ENCODE measurements around the gene HSPA12B. TPM values are rescaled to one million over a fixed set of nuclear protein-coding genes. Genes with fewer than 3 reads are reported as not detected.

HSPA12B gene
- total and polyA plus RNA-seq, 2 of the 4 experiments (the other 2 are of a cell fraction) = not detected

GRCh38 chr20:3692706-3693294 is 39.7 kb upstream of the HSPA12B start:
- no peak for TF ChIP-seq BHLHE40 (IDR thresholded peaks at IDR 0.05; ENCODE audit: low read depth, low read length)
- TF ChIP-seq RAD21 (IDR thresholded peaks at IDR 0.05; ENCODE audit: low read length) = no peak
- TF ChIP-seq MAZ (IDR thresholded peaks at IDR 0.05; ENCODE audit: borderline replicate concordance, low read depth, low read length) = no peak
- TF ChIP-seq RFX5 (IDR thresholded peaks at IDR 0.05; ENCODE audit: low read depth, low read length) = no peak
- no peak for TF ChIP-seq SMC3 (IDR thresholded peaks at IDR 0.05; ENCODE audit: low read depth, low read length)
- TF ChIP-seq NFE2L2 (IDR thresholded peaks at IDR 0.05; ENCODE audit: low read depth, low read length) = no peak
- no peak for TF ChIP-seq POLR2A (IDR thresholded peaks at IDR 0.05; ENCODE audit: low read depth, low read length)
- no peak for TF ChIP-seq MXI1 (IDR thresholded peaks at IDR 0.05; ENCODE audit: borderline replicate concordance, low read depth, low read length)
- no peak for TF ChIP-seq FOS (IDR thresholded peaks at IDR 0.05; ENCODE audit: low read depth, low read length)
- TF ChIP-seq, protein P1, sequence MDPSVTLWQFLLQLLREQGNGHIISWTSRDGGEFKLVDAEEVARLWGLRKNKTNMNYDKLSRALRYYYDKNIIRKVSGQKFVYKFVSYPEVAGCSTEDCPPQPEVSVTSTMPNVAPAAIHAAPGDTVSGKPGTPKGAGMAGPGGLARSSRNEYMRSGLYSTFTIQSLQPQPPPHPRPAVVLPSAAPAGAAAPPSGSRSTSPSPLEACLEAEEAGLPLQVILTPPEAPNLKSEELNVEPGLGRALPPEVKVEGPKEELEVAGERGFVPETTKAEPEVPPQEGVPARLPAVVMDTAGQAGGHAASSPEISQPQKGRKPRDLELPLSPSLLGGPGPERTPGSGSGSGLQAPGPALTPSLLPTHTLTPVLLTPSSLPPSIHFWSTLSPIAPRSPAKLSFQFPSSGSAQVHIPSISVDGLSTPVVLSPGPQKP (IDR thresholded peaks at IDR 0.05; ENCODE audit: borderline replicate concordance, low read depth, low read length) = no peak
- no TSS peak for BruUV-seq (replicated peaks)
- Histone ChIP-seq H3K79me1 (ENCODE audit: low read depth in 1 of 2, low read length in 2 of 2) (no peaks in the 10 kb centered on the region), H2AFZ (replicated peaks; ENCODE audit: low read length, poor library complexity) (no peak overlapping the region), H3K56ac (ENCODE audit: extremely low read depth, insufficient read depth, low read length) (no peak overlapping the region), H3K9me3 (ENCODE audit: control insufficient read depth, insufficient read depth, low read length) (peaks cover 4% of the 10 kb centered on the region; the same call in 1 of the 2 replicates), H4K20me1 (ENCODE audit: insufficient read depth, low read length) (no peaks in the 10 kb centered on the region), H3K9ac (ENCODE audit: low read depth, low read length) (no peak overlapping the region), H3K4ac (ENCODE audit: low read depth, low read length) (no peak overlapping the region), H2AK5ac (ENCODE audit: low read depth, low read length) (no peak overlapping the region), H2AK9ac (replicated peaks; ENCODE audit: low read depth, low read length, poor library complexity) (no peak overlapping the region), H3K27ac (ENCODE audit: insufficient read depth, low read length) (no peak overlapping the region), H3K36me3 (ENCODE audit: control insufficient read depth, insufficient read depth, low read length) (no peaks in the 10 kb centered on the region), H3K27me3 (ENCODE audit: control insufficient read depth, insufficient read depth, low read length) (peaks cover 13% of the 10 kb centered on the region; the same call in 1 of the 2 replicates), H3K23ac (ENCODE audit: low read depth, low read length) (no peak overlapping the region), H2BK120ac (ENCODE audit: low read depth, low read length) (no peak overlapping the region), H4K5ac (ENCODE audit: low read depth, low read length) (no peak overlapping the region), H2BK15ac (ENCODE audit: low read depth, low read length) (no peak overlapping the region), H3K4me2 (ENCODE audit: low read depth, low read length) (no peak overlapping the region), H3K4me3 (ENCODE audit: insufficient read depth, low read depth, low read length) (no peak overlapping the region), H4K91ac (ENCODE audit: insufficient read depth, low read depth, low read length) (no peak overlapping the region), H3K4me1 (ENCODE audit: control insufficient read depth, insufficient read depth, low read length) (no peaks in the 10 kb centered on the region), H2BK5ac (ENCODE audit: low read depth, low read length, poor library complexity, severe bottlenecking) (no peak overlapping the region), H4K8ac (ENCODE audit: low read depth in 2 of 2, low read length in 2 of 2) (no peak overlapping the region), H3K18ac (ENCODE audit: low read depth, low read length) (no peak overlapping the region), H3K9me1 (ENCODE audit: insufficient read depth, low read length) (no peaks in the 10 kb centered on the region), H2BK20ac (ENCODE audit: low read depth, low read length) (no peak overlapping the region), H3K14ac (replicated peaks; ENCODE audit: low read depth, low read length) (no peak overlapping the region)
- dilution Hi-C loops (cut with HindIII; ENCODE audit: low sequenced_read_pairs, unreplicated experiment) = no loop called here
- no peak for ATAC-seq (ENCODE audit: low read depth)
- ChIA-PET CTCF (no interaction called here), POLR2A (ENCODE audit: unreplicated experiment) (no interaction called here)
- no peak for DNase-seq
- WGBS, 2 experiments (ENCODE audit: extremely low coverage in 2 of 2, insufficient read length in 1 of 2) = 74% methylated on average over 10 of the region's 23 CpGs; no CpG with 5 or more reads in 1 of the 2 experiments
- intact Hi-C loops (cut with micrococcal nuclease) = no loop called here
- in situ Hi-C loops (cut with MboI; ENCODE audit: low sequenced_read_pairs) = no loop called here

Data from IMR-90 (cell line).